Muscle of leg (tissue), 11 donors: ENCODE results near the gene MRPS5. TPM values are rescaled to one million over a fixed set of nuclear protein-coding genes. Genes with fewer than 3 reads are reported as not detected.

Experiments used
- DNase-seq: peaks from one replicate; pipeline ENCODE4 v3.0.0; 2013
- H3K27ac ChIP-seq: one replicate; pipeline ENCODE4 v1.5.1; 2013; ENCODE audit warnings: mild to moderate bottlenecking, low read length, control low read depth
- H3K27me3 ChIP-seq: one replicate; pipeline ENCODE4 v1.6.1; 2013; ENCODE audit warnings: low read length; ENCODE audit not compliant: control insufficient read depth, insufficient read depth
- H3K36me3 ChIP-seq: one replicate; pipeline ENCODE4 v1.6.1; 2013; ENCODE audit warnings: low read length; ENCODE audit not compliant: control insufficient read depth, insufficient read depth
- H3K4me1 ChIP-seq: one replicate; pipeline ENCODE4 v1.6.1; 2013; ENCODE audit warnings: low read length; ENCODE audit not compliant: control insufficient read depth, insufficient read depth
- H3K4me3 ChIP-seq: one replicate; pipeline ENCODE4 v1.5.1; 2013; ENCODE audit warnings: low read length, control low read depth
- H3K9me3 ChIP-seq: replicated peaks from 2 replicates; pipeline ENCODE4 v1.6.1; 2013; ENCODE audit warnings: low read depth, low read length; ENCODE audit not compliant: control insufficient read depth
- WGBS: methylation state at CpG from one replicate; pipeline ENCODE4 v1.1.5; 2013; ENCODE audit warnings: missing lambda C conversion rate; ENCODE audit not compliant: insufficient coverage; 5-methylcytosine and 5-hydroxymethylcytosine counted together
- polyA plus RNA-seq, 8 donors: library from polyadenylated mRNA; unstranded; fragments of 120-200 nt; gene quantifications; one replicate each; pipeline versions ENCODE4 v1.2.1 to v1.2.3, GENCODE V29; 2013; ENCODE audit warnings: inconsistent platforms in 1 of 8, low replicate concordance in 1 of 8; ENCODE audit not compliant: insufficient read length in 8 of 8, insufficient read depth in 1 of 8
- total RNA-seq: library from RNA; stranded (reverse); fragments of 120-200 nt; gene quantifications from one replicate; pipeline ENCODE4 v1.2.4, GENCODE V29; 2013

Gene MRPS5
- total and polyA plus RNA-seq, 9 donors: 44.3 to 67.0 (median 50.8) TPM

DNA sequence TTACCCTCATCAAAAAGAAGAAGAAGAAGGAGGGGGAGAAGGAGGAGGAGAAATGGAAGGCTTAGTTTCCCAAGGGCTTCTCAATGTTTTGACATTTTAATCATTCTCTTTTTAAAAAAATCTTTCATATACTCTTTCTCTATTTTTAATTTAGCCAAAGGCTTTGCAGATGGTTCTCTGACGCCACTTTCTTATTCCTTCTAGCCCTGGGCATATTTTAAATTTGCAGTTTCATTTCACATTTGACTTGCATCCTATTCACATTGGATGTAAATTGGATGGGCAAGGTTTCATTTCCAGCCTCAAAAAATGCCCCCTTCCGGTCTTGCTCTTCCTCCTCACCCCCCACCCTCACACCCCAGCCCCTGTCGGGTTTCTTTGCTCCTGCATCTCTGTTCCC is 66.3 kb downstream of the MRPS5 start:
- H3K4me1 ChIP-seq: peaks cover 8% of the 10 kb centered on the region
- 0% methylated on average over 1 of the region's 3 CpGs for WGBS
- no peaks in the 10 kb centered on the region for H3K36me3 ChIP-seq
- DNase-seq: no peak
- H3K27ac ChIP-seq: no peak overlapping the region
- no peak overlapping the region for H3K4me3 ChIP-seq
- H3K27me3 ChIP-seq: peaks cover 17% of the 10 kb centered on the region
- H3K9me3 ChIP-seq: no peaks in the 10 kb centered on the region

DNA sequence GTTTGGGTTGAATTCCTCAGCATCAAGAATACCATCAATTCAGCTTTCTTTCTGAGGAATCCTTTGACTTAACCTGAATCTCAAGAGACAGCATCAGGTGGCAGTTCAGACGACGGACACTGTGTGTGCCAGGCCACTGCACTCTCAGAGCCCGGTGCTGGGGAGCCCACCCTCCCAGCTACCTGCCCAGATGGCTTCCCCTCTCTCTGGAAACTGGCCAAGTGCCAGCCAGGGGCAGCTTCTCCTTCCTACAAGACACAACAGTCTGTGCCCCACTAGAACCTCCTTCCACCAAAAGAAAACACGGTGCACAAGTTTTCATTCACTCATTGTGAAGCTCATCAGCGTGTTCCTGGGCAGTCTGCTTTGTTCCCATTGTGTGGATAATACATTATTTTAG is 67.6 kb downstream of the MRPS5 start:
- H3K27me3 ChIP-seq: peaks cover 20% of the 10 kb centered on the region

DNA sequence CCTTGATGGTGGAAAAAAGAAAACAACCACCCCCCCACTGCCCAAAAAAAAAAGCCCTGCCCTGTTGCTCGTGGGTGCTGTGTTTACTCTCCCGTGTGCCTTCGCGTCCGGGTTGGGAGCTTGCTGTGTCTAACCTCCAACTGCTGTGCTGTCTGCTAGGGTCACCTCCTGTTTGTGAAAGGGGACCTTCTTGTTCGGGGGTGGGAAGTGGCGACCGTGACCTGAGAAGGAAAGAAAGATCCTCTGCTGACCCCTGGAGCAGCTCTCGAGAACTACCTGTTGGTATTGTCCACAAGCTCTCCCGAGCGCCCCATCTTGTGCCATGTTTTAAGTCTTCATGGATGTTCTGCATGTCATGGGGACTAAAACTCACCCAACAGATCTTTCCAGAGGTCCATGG is 68.1 kb downstream of the MRPS5 start:
- Histone ChIP-seq H3K27me3 (peaks cover 20% of the 10 kb centered on the region), H3K27ac (no peak overlapping the region), H3K36me3 (no peaks in the 10 kb centered on the region), H3K4me1 (peaks cover 8% of the 10 kb centered on the region), H3K9me3 (no peaks in the 10 kb centered on the region), H3K4me3 (no peak overlapping the region)
- no peak for DNase-seq
- 36% methylated on average over 9 of the region's 11 CpGs for WGBS

More for the DNA sequence above, 67.6 kb downstream of the MRPS5 start:
- DNase-seq: no peak
- WGBS: 80% methylated on average over 3 of the region's 5 CpGs
- H3K4me3 ChIP-seq: no peak overlapping the region
- H3K9me3 ChIP-seq: no peaks in the 10 kb centered on the region
- H3K36me3 ChIP-seq: no peaks in the 10 kb centered on the region
- H3K4me1 ChIP-seq: peaks cover 8% of the 10 kb centered on the region
- no peak overlapping the region for H3K27ac ChIP-seq

DNA sequence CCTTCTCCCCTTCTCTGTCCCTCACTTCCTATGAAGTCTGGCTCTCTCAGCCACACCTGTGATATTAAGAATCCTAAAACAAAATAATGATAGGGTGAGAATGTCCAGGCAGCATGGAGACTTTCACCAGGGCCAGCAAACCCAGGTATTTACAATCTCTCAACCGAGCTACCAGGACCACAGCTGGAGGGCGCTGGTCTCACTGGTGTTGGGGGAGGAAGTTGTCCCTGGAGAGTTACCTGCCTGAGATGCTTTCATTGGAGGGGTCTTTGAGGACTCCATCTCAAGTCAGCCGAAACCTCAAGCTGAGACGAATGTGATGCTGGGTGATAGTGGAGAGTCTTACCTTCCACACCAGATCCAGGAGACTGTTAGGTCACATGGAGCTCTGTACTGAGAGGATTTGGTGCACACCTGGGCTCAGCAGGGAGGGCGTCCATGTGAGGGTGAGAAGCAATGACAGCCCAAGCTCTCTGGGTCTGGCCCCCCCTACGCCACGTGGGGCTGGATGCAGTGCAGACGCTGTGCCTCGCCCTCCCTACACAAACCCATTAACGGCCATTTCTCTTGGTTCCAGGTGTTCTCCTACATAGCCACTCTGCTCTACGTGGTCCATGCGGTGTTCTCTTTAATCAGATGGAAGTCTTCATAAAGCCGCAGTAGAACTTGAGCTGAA is 68.7 kb downstream of the MRPS5 start:
- 77% methylated on average over 7 of the region's 13 CpGs for WGBS
- DNase-seq: no peak
- no peaks in the 10 kb centered on the region for H3K9me3 ChIP-seq
- no peaks in the 10 kb centered on the region for H3K36me3 ChIP-seq
- H3K27me3 ChIP-seq: peaks cover 20% of the 10 kb centered on the region
- H3K27ac ChIP-seq: no peak overlapping the region
- H3K4me3 ChIP-seq: no peak overlapping the region
- peaks cover 8% of the 10 kb centered on the region for H3K4me1 ChIP-seq

DNA sequence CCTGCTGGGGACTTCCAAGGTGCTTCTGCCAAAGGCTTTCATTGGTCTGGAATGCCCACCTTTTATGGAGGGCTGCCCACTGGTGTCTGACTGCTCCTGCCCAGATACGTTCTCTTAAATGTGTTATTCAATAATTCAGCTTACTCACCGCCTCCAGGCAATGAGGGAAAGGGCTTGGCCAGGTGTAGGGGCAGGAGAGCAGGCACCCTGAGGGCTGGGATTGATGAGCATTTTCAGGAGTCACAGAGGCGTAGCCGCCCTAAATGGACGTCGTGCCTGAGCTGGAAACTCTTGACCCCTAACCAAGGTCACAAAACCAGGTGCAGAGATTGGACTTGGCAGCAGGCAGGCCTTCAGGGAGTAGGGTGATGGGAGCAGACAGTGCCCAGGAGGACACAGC is 69.3 kb downstream of the MRPS5 start:
- H3K4me3 ChIP-seq: no peak overlapping the region
- H3K36me3 ChIP-seq: no peaks in the 10 kb centered on the region
- H3K27me3 ChIP-seq: peaks cover 22% of the 10 kb centered on the region
- WGBS: 73% methylated on average over 3 of the region's 6 CpGs
- no peak overlapping the region for H3K27ac ChIP-seq
- no peaks in the 10 kb centered on the region for H3K9me3 ChIP-seq
- DNase-seq: no peak
- peaks cover 8% of the 10 kb centered on the region for H3K4me1 ChIP-seq

DNA sequence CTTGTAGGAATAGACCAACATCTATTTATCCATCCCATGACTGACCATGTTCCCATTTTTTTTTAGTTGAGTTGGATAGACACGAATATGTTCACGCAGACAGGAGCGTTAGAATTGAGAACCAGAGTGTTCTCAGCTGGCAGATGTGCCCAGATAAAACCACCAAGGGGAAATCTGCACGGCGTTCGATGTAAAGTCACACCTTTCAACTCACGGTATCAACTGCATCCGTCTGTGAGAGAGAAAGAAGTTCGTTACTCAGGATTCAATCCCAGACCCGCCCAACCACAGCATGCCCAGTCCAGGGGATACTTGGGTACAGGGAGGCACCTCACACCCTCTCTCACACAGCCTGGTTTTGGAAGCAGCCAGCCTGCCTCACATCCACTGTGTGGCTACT is 70.0 kb downstream of the MRPS5 start:
- DNase-seq: no peak

DNA sequence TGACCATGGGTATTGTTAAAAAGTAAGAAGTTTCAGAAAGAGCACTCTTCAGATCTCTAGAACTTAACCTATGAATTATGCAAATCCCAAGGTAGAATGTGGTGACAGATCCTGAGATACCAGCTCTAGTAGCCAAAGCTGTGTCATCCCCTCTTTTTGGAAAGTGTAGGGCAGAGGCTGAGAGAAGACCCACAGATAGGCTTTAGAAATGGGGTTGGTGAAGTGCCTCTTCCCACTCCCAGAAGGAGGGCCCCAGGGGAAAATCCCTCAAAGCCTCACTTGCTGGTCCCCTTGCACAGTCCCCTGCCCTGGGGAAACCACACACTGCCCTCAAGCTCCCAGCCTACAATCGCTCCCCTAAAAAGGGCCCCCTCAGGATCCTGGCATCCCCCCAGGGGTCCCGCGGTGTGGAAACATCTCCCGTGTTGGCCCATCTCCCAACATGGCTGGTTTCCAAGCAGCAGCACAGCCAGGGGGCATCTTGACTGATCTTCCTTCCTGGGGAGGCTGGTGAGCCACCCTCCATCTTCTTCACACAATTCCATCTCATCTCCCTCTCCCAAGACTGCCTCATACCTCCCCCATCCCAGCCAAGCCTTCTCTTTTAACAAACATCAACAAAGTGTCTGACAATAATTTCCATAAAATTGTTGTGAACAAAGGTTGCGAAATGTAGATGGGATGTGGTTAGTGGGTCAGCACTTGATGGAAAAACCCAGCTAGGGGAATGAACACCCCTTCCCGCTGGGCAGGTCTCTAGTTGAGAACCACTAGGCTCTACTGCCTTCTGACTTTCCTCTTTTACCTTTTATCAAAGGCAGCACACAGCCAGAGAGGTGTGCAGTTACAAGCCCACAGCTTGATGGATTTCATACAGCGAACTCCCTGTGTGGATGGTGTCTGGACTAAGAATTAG is 71.0 kb downstream of the MRPS5 start:
- DNase-seq: no peak
- H3K27me3 ChIP-seq: peaks cover 20% of the 10 kb centered on the region
- no peaks in the 10 kb centered on the region for H3K36me3 ChIP-seq
- no peaks in the 10 kb centered on the region for H3K9me3 ChIP-seq
- H3K4me1 ChIP-seq: no peaks in the 10 kb centered on the region
- H3K4me3 ChIP-seq: no peak overlapping the region
- no peak overlapping the region for H3K27ac ChIP-seq
- 60% methylated on average over 4 of the region's 7 CpGs for WGBS

More for the DNA sequence above, 70.0 kb downstream of the MRPS5 start:
- H3K4me3 ChIP-seq: no peak overlapping the region
- WGBS: 81% methylated on average over 6 of the region's 10 CpGs
- peaks cover 21% of the 10 kb centered on the region for H3K27me3 ChIP-seq
- H3K36me3 ChIP-seq: no peaks in the 10 kb centered on the region
- H3K27ac ChIP-seq: no peak overlapping the region
- peaks cover 1% of the 10 kb centered on the region for H3K4me1 ChIP-seq
- no peaks in the 10 kb centered on the region for H3K9me3 ChIP-seq

DNA sequence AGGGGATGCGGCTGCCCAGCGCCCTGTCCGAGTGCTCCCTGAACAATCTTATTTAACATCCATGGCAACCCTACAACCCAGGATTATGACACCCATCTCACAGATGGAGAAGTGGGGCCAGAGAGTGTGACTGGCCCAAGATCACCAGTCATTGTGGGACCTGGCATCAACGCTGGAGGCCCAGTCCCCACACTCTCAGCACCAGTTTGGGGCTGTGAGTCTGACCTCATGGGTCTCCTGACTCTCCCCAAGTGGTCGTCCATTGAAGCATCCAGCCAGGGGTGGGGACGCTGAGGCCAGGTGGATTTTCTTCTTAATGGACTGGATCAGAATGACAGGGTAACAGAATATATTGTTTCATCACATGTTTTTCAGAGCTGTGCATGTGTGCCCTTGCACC is 71.6 kb downstream of the MRPS5 start:
- no peak for DNase-seq

DNA sequence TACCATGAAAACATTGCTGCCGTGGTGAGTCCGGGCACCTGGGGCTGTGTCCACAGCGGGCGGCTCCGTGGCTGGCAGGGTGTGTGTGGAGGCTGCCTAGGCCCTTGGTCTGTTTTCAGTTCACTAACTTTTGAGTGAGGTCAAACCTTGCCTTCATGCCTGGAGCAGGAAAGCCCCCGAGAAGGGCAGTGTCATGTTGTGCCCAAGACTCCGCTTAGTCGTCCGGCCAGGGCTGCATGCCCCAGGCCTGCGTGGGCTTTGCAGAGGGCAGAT is 72.0 kb downstream of the MRPS5 start:
- Histone ChIP-seq H3K36me3 (no peaks in the 10 kb centered on the region), H3K4me1 (peaks cover under 1% of the 10 kb centered on the region), H3K4me3 (no peak overlapping the region), H3K9me3 (no peaks in the 10 kb centered on the region), H3K27ac (no peak overlapping the region), H3K27me3 (peaks cover 22% of the 10 kb centered on the region)
- WGBS: 91% methylated on average over 7 of the region's 10 CpGs
- no peak for DNase-seq

More for the DNA sequence above, 71.6 kb downstream of the MRPS5 start:
- WGBS: 86% methylated on average over 1 of the region's 6 CpGs
- Histone ChIP-seq H3K4me1 (no peaks in the 10 kb centered on the region), H3K9me3 (no peaks in the 10 kb centered on the region), H3K27ac (no peak overlapping the region), H3K4me3 (no peak overlapping the region), H3K36me3 (no peaks in the 10 kb centered on the region), H3K27me3 (peaks cover 22% of the 10 kb centered on the region)

DNA sequence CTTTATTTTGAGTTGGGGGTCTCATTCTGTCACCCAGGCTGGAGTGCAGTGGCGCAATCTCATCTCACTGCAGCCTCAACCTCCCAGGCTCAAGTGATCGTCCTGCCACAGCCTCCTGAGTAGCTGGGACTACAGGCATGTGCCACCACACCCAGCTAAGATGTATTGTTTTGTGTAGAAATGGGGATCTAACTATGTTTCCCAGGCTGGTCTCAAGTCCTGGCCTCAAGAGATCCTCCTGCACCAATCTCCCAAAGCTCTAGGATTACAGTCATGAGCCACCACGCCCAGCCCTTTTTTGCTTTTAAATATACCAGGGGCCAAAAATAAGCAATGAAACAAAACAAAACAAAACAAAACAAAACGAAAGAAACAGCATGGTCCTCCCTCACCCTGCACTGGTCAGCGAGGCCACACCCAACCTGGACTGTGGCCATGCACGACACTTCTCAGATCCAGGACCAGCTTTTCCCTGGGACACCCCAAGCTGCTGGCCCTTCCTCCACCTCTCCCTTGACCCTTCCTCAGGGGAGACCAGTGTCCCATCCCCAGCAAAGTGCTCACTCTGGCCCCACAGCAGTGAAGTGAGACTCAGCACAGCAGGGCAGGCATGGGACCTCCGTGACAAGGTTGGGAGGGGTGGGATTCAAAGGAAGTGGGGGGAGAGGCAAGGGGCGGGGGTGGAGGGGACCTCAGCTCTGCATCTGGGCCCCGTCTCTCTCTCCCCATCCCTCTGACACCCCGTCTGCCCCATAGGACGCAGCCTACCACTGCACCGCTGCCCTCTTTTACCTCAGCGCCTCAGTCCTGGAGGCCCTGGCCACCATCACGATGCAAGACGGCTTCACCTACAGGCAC is 72.6 kb downstream of the MRPS5 start:
- Histone ChIP-seq H3K4me1 (peaks cover 6% of the 10 kb centered on the region), H3K27ac (no peak overlapping the region), H3K27me3 (peaks cover 18% of the 10 kb centered on the region), H3K36me3 (no peaks in the 10 kb centered on the region), H3K9me3 (no peaks in the 10 kb centered on the region), H3K4me3 (no peak overlapping the region)
- DNase-seq: no peak
- WGBS: 48% methylated on average over 5 of the region's 15 CpGs
